Retinal pigment epithelial cell (primary cell): ENCODE measurements around the gene VGLL2.

Source experiments
- DNase-seq: peaks from one replicate; pipeline ENCODE4 v3.0.0-alpha.2; 2010; ENCODE audit warnings: low read depth
- H3K4me3 ChIP-seq: 2 replicates; pipeline ENCODE4 v1.5.1; 2011; ENCODE audit warnings: mild to moderate bottlenecking, low read length, control low read depth, moderate library complexity
- TF ChIP-seq, protein P1 (sequence below): conservative IDR thresholded peaks from 2 replicates; pipeline ENCODE4 v1.5.1; 2011; ENCODE audit warnings: low read depth, low read length, control low read depth, inconsistent platforms

VGLL2 gene

DNA sequence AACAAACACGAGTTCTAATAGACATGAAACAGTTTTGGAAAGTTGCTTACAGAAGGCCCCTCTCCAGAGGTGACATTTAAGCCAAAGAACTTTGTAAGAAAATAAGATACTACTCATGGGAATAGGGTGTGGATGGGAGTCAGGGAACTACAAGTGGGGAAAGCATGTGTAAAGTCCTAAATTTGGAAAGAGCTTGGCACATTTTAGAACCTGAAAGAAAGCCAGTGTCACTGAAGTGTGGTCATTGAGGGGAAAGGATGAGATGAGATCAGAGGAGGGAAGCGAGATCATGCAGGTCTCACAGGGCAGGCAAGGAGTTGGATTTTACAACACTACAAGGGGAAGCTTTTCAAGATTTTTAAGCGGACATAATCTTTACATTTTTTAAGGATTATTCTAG lies 38.0 kb downstream of the VGLL2 start:
- DNase-seq, result no peak
- no peak overlapping the region for H3K4me3 ChIP-seq
- TF ChIP-seq, protein P1, sequence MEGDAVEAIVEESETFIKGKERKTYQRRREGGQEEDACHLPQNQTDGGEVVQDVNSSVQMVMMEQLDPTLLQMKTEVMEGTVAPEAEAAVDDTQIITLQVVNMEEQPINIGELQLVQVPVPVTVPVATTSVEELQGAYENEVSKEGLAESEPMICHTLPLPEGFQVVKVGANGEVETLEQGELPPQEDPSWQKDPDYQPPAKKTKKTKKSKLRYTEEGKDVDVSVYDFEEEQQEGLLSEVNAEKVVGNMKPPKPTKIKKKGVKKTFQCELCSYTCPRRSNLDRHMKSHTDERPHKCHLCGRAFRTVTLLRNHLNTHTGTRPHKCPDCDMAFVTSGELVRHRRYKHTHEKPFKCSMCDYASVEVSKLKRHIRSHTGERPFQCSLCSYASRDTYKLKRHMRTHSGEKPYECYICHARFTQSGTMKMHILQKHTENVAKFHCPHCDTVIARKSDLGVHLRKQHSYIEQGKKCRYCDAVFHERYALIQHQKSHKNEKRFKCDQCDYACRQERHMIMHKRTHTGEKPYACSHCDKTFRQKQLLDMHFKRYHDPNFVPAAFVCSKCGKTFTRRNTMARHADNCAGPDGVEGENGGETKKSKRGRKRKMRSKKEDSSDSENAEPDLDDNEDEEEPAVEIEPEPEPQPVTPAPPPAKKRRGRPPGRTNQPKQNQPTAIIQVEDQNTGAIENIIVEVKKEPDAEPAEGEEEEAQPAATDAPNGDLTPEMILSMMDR, result no peak

DNA sequence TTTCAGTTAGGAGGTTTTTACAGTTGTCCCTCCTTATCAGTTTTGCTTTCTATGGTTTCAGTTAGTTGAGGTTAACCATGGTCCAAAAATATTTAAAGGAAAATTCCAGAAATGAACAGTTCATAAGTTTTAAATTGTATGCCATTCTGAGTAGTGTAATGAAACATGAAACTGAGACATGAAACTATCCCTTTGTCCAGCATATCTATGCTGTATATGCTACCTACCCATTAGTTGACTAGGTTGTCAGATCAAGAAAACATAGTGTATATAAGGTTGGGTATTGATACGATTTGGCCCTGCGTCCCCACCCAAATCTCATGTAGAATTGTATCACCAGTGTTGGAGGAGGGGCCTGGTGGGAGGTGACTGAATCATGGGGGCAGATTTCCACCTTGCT lies 39.1 kb downstream of the VGLL2 start:
- TF ChIP-seq, protein P1, result no peak
- DNase-seq, result no peak
- H3K4me3 ChIP-seq, result no peak overlapping the region

DNA sequence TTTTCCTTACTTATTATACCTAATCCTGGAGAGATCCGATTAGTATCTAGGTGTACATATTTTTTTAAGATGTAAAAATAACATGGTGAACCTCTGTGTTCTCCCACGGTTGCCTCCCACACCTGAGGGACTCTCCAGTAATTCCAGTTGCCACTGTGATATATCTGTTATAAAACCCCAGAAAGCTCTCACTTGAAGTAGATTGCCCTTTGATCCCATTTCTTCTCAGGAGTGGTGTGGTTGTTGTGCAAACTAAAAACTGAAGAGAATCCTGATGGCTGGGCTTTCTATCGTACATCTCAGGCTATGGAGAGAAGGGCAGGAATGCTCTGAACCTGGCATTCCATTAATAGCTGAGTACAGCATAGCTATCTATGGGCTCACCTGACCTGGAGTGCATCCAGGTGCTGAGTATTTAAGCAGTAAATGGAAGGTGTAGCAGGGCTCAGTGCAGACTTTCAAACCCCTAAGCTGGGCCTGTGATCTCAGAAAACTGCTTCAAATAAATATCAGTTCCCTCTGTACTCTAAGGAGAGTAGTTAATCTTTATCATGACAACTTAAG lies 41.0 kb downstream of the VGLL2 start:
- TF ChIP-seq, protein P1, result no peak
- no peak overlapping the region for H3K4me3 ChIP-seq
- no peak for DNase-seq

DNA sequence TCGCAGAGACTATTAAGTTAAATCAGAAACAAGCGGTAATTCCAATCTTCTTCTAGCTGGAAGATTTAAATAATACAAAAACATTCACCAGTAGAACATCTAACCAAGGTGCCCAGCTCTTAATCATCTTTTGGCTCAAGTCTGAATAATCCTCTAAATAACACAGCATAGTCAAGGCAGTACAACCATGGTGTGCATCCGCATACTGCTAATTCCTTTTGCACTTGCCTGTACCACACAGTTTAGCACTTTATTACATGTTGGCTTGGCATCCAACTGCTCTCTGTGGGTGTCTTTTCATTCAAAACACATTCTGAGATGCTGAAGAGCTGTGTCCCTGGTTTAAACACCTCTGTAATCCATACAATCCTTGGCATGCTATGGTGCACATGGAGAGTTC lies 42.3 kb downstream of the VGLL2 start:
- TF ChIP-seq, protein P1, result no peak
- no peak for DNase-seq
- no peak overlapping the region for H3K4me3 ChIP-seq

DNA sequence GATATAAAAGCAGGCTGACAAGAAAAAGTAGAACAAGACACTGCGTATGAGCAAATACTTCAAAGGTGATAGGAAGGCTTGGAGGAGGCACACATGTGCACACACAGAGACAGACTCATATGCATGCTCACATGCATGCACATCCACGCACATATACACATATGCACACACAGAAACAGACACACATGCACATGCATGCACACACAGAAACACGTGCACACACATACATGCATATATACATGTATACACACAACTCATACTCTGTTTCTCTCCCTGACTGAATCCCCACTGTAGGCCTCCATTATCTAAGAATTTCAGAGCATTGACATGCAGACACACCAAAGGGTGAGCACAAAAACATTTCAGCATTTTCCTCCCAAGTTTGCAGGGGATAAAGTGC lies 43.7 kb downstream of the VGLL2 start:
- DNase-seq, result no peak
- H3K4me3 ChIP-seq, result no peak overlapping the region
- TF ChIP-seq, protein P1, result no peak

DNA sequence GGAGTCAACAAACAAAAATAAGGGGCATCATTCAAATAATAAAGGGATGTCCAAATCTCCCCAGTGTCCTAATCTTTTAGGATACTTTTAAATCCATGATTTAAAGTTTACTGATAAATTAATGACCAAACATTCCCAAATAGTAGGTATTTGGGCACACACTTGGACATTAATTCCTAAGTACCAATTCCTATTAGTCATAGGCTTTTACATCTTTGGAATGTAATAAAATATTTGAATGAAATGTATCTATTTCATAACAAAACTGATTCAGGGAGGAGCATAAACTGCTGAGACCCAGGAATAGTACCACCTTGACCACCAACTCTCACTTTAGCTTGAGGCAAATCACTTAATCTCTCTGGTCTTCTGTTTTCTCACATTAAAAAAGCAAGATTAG lies 44.3 kb downstream of the VGLL2 start:
- TF ChIP-seq, protein P1, result no peak
- DNase-seq, result no peak
- no peak overlapping the region for H3K4me3 ChIP-seq

DNA sequence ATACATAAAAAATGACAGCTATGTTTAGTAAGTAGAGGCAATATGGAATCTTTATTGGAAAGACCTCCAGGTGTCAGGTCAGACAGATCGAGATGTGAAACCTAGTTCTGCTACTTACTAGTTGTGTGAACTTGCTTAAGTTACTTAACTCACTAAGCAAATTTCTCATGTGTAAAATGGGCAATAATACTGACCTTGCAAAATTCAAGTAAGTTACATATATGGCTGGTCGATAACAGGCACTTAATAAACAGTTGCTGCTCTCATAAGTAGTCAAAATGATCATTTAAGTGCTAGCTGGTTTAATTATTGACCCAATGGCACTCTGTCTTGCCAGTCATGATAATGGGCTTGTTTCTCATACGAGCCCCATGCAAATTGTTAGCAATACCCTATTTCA lies 46.0 kb downstream of the VGLL2 start:
- H3K4me3 ChIP-seq, result no peak overlapping the region
- DNase-seq, result no peak
- TF ChIP-seq, protein P1, result no peak
